PFSK-1 (cell line): ENCODE results near the gene TSEN34.
"Not testable (repeated sequence)": the region's sequence is repeated elsewhere in the genome, so short reads cannot be mapped to it uniquely, and the experiment has no call there.

Experiments
- FOXP2 ChIP-seq: optimal IDR thresholded peaks from 2 replicates; pipeline ENCODE3; 2011; ENCODE audit warnings: borderline replicate concordance, control low read depth, inconsistent platforms; ENCODE audit not compliant: insufficient read depth; ENCODE audit errors: extremely low read length, extremely low read depth
- REST ChIP-seq, 2 experiments: IDR thresholded peaks; 2 replicates each; pipeline versions ENCODE4 v1.6.1 to v1.8.0; 2011 to 2012; ENCODE audit warnings: low read depth in 2 of 2, low read length in 2 of 2, control low read depth in 1 of 2, inconsistent platforms in 1 of 2, mild to moderate bottlenecking in 1 of 2, moderate library complexity in 1 of 2; ENCODE audit not compliant: insufficient read depth in 1 of 2
- SIN3A ChIP-seq: IDR thresholded peaks from 2 replicates; pipeline ENCODE4 v1.6.1; 2012; ENCODE audit warnings: mild to moderate bottlenecking, low read length, moderate library complexity, borderline replicate concordance; ENCODE audit not compliant: insufficient read depth

Gene TSEN34

GRCh38 chr19:54242646-54243045 lies 51.5 kb downstream of the TSEN34 start, which contains the start of gene LILRA6:
Gene LILRA6, minus strand, starts transcription at chr19:54242790.
- TF ChIP-seq SIN3A; FOXP2; REST (IDR thresholded peaks at IDR 0.05; ENCODE audit: insufficient read depth in 1 of 2, low read depth in 2 of 2, low read length in 2 of 2): not testable (repeated sequence)
